Measurements from ENCODE around the gene KYNU.

DNA sequence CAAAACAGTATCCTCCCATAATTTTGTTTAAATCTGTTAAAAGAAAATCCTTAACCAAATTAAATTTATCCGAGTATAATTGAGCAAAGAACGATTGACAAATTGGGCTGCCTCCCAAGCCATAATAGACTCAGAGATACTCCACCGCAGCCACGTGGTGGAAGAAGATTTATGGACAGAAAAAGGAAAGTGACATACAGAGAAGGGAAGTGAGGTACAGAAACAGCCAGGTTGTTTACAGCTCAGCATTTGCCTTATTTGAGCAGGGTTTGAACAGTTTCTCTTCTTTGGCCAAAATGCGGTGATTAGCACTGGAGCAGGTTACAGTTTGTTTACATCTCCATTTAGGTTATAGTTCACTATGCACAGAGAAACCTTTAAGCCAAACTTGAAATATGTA lies 60.8 kb downstream of the KYNU start:
- TF ChIP-seq, protein P1, sequence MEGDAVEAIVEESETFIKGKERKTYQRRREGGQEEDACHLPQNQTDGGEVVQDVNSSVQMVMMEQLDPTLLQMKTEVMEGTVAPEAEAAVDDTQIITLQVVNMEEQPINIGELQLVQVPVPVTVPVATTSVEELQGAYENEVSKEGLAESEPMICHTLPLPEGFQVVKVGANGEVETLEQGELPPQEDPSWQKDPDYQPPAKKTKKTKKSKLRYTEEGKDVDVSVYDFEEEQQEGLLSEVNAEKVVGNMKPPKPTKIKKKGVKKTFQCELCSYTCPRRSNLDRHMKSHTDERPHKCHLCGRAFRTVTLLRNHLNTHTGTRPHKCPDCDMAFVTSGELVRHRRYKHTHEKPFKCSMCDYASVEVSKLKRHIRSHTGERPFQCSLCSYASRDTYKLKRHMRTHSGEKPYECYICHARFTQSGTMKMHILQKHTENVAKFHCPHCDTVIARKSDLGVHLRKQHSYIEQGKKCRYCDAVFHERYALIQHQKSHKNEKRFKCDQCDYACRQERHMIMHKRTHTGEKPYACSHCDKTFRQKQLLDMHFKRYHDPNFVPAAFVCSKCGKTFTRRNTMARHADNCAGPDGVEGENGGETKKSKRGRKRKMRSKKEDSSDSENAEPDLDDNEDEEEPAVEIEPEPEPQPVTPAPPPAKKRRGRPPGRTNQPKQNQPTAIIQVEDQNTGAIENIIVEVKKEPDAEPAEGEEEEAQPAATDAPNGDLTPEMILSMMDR (IDR thresholded peaks at IDR 0.05): no peak
- TF ChIP-seq EP300 (IDR thresholded peaks at IDR 0.05): no peak
- no peak for TF ChIP-seq POLR2A (IDR thresholded peaks at IDR 0.05)
